GM10248 (cell line): Measurements from ENCODE around the gene GRAMD1B.
A peak's percentile ranks its signal among the peaks of the same experiment; 100 is the strongest.

Experiments used
- CTCF ChIA-PET: fragments of 300-600 bp; sonication (Branson Sonifier 250); formaldehyde crosslinking; extraction: SDS; loops from one replicate; lab custom pipeline; 2021; ENCODE audit warnings: antibody characterized with exemption; lab: Yijun Ruan, JAX
- POLR2A ChIA-PET: fragments of 350-650 bp; sonication (Branson Sonifier 250); formaldehyde crosslinking; extraction: SDS; loops from one replicate; lab custom pipeline; 2020; ENCODE audit warnings: antibody characterized with exemption; lab: Yijun Ruan, JAX
- DNase-seq: peaks from one replicate; pipeline ENCODE4 v3.0.0; 2012; ENCODE audit errors: extremely low spot score
- CTCF ChIP-seq: IDR thresholded peaks from 2 replicates; pipeline ENCODE4 v1.5.1; 2012; ENCODE audit warnings: mild to moderate bottlenecking, low read depth; ENCODE audit errors: extremely low read depth, missing control alignments, control extremely low read depth

GRAMD1B gene

GRCh38 chr11:123429336-123429735 lies 733 bp upstream of the GRAMD1B start:
- no peak for TF ChIP-seq CTCF
- ChIA-PET CTCF (interaction anchor here (1.2 to 5.6 kb wide), 3 partner anchors 12 to 26 kb away, joined by 3 to 44 read pairs (median 8); no protein-coding TSS in a partner anchor), POLR2A (no interaction called here)
- no peak for DNase-seq

GRCh38 chr11:123430721-123431497 lies 840 bp downstream of the GRAMD1B start:
- CTCF ChIA-PET, result interaction anchor here (0.7 to 6.3 kb wide), 8 partner anchors 9 to 130 kb away, joined by 3 to 51 read pairs (median 4); no protein-coding TSS in a partner anchor
- TF ChIP-seq CTCF, result peak; percentile 33
- peak; percentile 75 for DNase-seq
- POLR2A ChIA-PET, result no interaction called here

GRCh38 chr11:123431619-123432018 lies 1.6 kb downstream of the GRAMD1B start:
- ChIA-PET CTCF (interaction anchor here (0.7 to 6.3 kb wide), 8 partner anchors 8 to 130 kb away, joined by 3 to 51 read pairs (median 4); no protein-coding TSS in a partner anchor), POLR2A (no interaction called here)
- no peak for DNase-seq
- no peak for TF ChIP-seq CTCF

- peak; percentile 39 for DNase-seq
- POLR2A ChIA-PET, result no interaction called here
- CTCF ChIA-PET, result interaction anchor here (1.0 to 6.3 kb wide), 8 partner anchors 13 to 126 kb away, joined by 3 to 51 read pairs (median 4); no protein-coding TSS in a partner anchor
Observed at GRCh38 chr11:123434262-123434661, 4.2 kb downstream of the GRAMD1B start.

GRCh38 chr11:123434911-123435310 lies 4.8 kb downstream of the GRAMD1B start:
- no peak for DNase-seq
- ChIA-PET CTCF (interaction anchor here (1.0 to 6.3 kb wide), 10 partner anchors 8 to 174 kb away, joined by 3 to 51 read pairs (median 4); no protein-coding TSS in a partner anchor), POLR2A (no interaction called here)
- no peak for TF ChIP-seq CTCF

More at GRCh38 chr11:123434262-123434661, 4.2 kb downstream of the GRAMD1B start:
- TF ChIP-seq CTCF, result peak; percentile 39

- CTCF ChIA-PET, result interaction anchor here (1.7 to 2.4 kb wide), 4 partner anchors 11 to 136 kb away, joined by 5 to 14 read pairs (median 6); no protein-coding TSS in a partner anchor
- POLR2A ChIA-PET, result no interaction called here
Observed at GRCh38 chr11:123437236-123437979, 7.3 kb downstream of the GRAMD1B start.

More at GRCh38 chr11:123437236-123437979, 7.3 kb downstream of the GRAMD1B start:
- DNase-seq, result no peak
- no peak for TF ChIP-seq CTCF
